ENCODE measurements around the gene ZNF30. TPM values are rescaled to one million over a fixed set of nuclear protein-coding genes. Genes with fewer than 3 reads are reported as not detected.
"Not testable (repeated sequence)": the region's sequence is repeated elsewhere in the genome, so short reads cannot be mapped to it uniquely, and the experiment has no call there.

Gene ZNF30
- total RNA-seq, 6 experiments from 2014 or later = 0.95 to 4.0 (median 1.4) TPM

DNA sequence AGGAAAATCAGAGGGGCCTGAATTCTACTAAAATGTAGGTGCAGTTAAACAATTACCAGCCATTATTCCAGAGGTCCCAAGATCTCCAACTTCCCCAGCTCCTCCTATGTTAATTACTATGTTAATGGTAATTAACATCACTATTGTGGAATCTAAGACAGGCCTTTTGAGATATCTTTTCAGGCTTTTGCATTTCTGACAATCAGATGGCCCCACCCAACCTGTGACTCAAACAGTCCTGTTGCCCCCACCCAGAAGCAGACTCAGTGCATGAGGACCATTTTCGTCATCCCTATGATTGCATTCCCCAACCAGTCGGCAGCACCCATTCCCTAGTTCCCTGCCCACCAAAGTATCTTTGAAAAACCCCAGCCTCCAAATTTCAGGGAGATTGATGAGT, 8.5 kb upstream of the ZNF30 start:
- no peaks in the 10 kb centered on the region for H3K36me3 ChIP-seq
- no peaks in the 10 kb centered on the region for H3K4me1 ChIP-seq
- ATAC-seq = no peak
- WGBS (ENCODE audit: insufficient coverage, low coverage, low lambda C conversion rate, missing lambda C conversion rate) = 85% methylated on average over 2 of the region's 2 CpGs
- no peaks in the 10 kb centered on the region for H3K9me3 ChIP-seq
- TF ChIP-seq POLR2A (IDR thresholded peaks at IDR 0.05) = no peak
- TF ChIP-seq, protein P1, sequence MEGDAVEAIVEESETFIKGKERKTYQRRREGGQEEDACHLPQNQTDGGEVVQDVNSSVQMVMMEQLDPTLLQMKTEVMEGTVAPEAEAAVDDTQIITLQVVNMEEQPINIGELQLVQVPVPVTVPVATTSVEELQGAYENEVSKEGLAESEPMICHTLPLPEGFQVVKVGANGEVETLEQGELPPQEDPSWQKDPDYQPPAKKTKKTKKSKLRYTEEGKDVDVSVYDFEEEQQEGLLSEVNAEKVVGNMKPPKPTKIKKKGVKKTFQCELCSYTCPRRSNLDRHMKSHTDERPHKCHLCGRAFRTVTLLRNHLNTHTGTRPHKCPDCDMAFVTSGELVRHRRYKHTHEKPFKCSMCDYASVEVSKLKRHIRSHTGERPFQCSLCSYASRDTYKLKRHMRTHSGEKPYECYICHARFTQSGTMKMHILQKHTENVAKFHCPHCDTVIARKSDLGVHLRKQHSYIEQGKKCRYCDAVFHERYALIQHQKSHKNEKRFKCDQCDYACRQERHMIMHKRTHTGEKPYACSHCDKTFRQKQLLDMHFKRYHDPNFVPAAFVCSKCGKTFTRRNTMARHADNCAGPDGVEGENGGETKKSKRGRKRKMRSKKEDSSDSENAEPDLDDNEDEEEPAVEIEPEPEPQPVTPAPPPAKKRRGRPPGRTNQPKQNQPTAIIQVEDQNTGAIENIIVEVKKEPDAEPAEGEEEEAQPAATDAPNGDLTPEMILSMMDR (IDR thresholded peaks at IDR 0.05) = no peak
- no peaks in the 10 kb centered on the region for H3K27me3 ChIP-seq
- no peak for DNase-seq
- H3K4me3 ChIP-seq = no peak overlapping the region
- intact Hi-C loops (cut with DNase I) = no loop called here
- no peak overlapping the region for H3K27ac ChIP-seq

DNA sequence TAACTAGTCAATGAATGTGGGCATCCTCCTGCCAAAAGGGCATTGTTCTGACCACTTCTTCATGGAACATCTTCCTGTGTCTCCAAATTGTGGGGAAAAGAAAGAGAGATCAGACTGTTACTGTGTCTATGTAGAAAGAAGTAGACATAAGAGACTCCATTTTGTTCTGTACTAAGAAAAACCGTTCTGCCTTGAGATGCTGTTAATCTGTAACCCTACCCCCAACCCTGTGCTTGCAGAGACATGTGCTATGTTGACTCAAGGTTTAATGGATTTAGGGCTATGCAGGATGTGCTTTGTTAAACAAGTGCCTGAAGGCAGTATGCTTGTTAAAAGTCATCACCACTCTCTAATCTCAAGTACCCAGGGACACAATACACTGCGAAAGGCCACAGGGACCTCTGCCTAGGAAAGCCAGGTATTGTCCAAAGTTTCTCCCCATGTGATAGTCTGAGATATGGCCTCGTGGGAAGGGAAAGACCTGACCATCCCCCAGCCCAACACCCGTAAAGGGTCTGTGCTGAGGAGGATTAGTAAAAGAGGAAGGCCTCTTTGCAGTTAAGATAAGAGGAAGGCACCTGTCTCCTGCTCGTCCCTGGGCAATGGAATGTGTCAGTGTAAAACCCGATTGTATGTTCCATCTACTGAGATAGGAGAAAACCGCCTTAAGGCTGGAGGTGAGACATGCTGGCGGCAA, 6.5 kb upstream of the ZNF30 start:
- intact Hi-C loops (cut with DNase I); H3K36me3 ChIP-seq; ATAC-seq; DNase-seq; H3K4me1 ChIP-seq; H3K4me3 ChIP-seq; H3K27ac ChIP-seq; H3K27me3 ChIP-seq; H3K9me3 ChIP-seq: not testable (repeated sequence)
- WGBS (ENCODE audit: insufficient coverage, low coverage, low lambda C conversion rate, missing lambda C conversion rate) = 81% methylated on average over 5 of the region's 8 CpGs

DNA sequence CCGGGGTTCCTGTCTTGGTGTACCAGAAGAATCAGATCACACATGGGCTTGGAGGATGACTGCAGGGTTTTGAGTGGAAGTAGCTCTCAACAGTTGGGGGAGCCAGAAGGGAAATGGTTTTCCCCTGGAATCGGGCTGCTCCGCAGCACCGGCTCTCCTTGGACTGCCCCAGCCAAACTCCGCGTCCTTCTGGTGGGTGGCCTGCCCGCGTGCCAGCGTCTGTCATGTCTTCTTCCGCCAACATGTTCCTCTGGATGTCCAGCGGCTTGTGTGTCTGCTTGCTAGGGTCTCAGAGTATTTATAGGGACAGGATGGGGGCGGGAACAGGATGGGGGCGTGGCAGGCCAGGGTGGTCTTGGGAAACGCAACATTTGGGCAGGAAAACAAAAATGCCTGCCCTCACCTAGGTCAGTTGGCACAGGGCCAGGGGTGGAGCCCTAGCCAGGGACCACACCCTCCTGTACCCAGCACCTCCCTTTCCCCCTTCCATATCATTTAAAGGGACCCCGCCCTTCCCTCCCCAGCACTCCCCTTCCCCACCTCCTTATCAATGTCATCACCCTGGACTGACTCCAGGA, 1.3 kb upstream of the ZNF30 start:
- TF ChIP-seq, protein P1 (IDR thresholded peaks at IDR 0.05) = no peak
- TF ChIP-seq POLR2A (IDR thresholded peaks at IDR 0.05) = no peak
- ATAC-seq (no peak), DNase-seq (peak in 1 of 3 donors; percentile 23)
- Histone ChIP-seq H3K27ac (no peak overlapping the region), H3K36me3 (no peaks in the 10 kb centered on the region), H3K9me3 (no peaks in the 10 kb centered on the region), H3K4me3 (no peak overlapping the region), H3K4me1 (peaks cover 0 to 7% (median 3%) of the 10 kb centered on the region in 4 donors), H3K27me3 (no peaks in the 10 kb centered on the region)
- intact Hi-C loops (cut with DNase I) = no loop called here
- WGBS (ENCODE audit: insufficient coverage, low coverage, low lambda C conversion rate, missing lambda C conversion rate) = 91% methylated on average over 8 of the region's 15 CpGs

DNA sequence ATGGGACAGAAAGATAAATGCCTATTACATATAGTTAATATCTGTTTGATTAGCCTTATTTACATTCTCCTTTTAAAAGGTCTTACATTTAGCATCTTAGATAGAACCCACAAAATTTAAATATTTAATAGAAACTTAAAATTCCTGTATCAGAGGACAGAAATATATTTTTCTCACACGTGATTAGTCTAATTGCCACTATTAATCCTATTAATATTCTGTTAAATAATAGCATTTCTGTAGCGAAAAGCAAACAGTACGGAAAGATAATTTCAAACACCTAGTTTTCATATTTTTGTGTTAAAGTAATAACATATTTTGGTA, 380 bp upstream of the ZNF30 start:
- peak overlapping the region; percentile 9 to 66 (median 12) for H3K27ac ChIP-seq
- intact Hi-C loops (cut with DNase I) = no loop called here
- WGBS (ENCODE audit: insufficient coverage, low coverage, low lambda C conversion rate, missing lambda C conversion rate) = 55% methylated on average over 3 of the region's 3 CpGs
- ATAC-seq = no peak
- TF ChIP-seq POLR2A (IDR thresholded peaks at IDR 0.05) = no peak
- TF ChIP-seq, protein P1 (IDR thresholded peaks at IDR 0.05) = no peak
- peak overlapping the region; percentile 55 to 68 (median 61) for H3K4me3 ChIP-seq
- H3K27me3 ChIP-seq = no peaks in the 10 kb centered on the region
- DNase-seq = no peak
- no peaks in the 10 kb centered on the region for H3K9me3 ChIP-seq
- peaks cover 0 to 3% (median 0%) of the 10 kb centered on the region in 4 donors for H3K36me3 ChIP-seq
- H3K4me1 ChIP-seq = peaks cover 0 to 7% (median 3%) of the 10 kb centered on the region in 4 donors

DNA sequence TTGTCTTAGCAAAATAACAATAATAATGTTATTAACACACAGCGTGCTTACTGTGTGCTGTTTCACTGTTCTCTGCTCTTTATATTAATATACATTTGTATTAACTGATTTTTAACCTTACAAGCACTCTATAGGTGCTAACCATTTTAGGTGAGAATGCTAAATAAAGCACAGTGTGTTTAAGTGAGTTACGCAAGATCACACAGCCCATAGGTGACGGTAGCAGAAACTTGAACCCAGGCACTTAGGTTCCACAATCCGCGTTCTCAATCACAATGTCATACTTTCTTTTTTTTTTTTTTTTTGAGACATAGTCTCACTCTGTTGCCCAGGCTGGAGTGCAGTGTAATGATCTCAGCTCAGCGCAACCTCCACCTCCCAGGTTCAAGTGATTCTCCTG, 5.8 kb downstream of the ZNF30 start:
- no peaks in the 10 kb centered on the region for H3K9me3 ChIP-seq

More for the DNA sequence above, 5.8 kb downstream of the ZNF30 start:
- peaks cover 0 to 39% (median 12%) of the 10 kb centered on the region in 4 donors for H3K36me3 ChIP-seq
- DNase-seq (no peak), ATAC-seq (no peak)
- H3K27me3 ChIP-seq = no peaks in the 10 kb centered on the region
- no peak overlapping the region for H3K4me3 ChIP-seq
- TF ChIP-seq POLR2A (IDR thresholded peaks at IDR 0.05) = no peak
- TF ChIP-seq, protein P1 (IDR thresholded peaks at IDR 0.05) = no peak
- no peak overlapping the region for H3K27ac ChIP-seq
- H3K4me1 ChIP-seq = peaks cover 0 to 5% (median 2%) of the 10 kb centered on the region in 4 donors
- WGBS (ENCODE audit: insufficient coverage, low coverage, low lambda C conversion rate, missing lambda C conversion rate) = 94% methylated on average over 6 of the region's 6 CpGs
- intact Hi-C loops (cut with DNase I) = no loop called here
